ENCODE measurements around the gene RPL13A. TPM values are rescaled to one million over a fixed set of nuclear protein-coding genes. Genes with fewer than 3 reads are reported as not detected.

RPL13A gene
- total and polyA plus RNA-seq, 2 experiments from 2014 or later: 2,105 to 2,412 TPM

DNA sequence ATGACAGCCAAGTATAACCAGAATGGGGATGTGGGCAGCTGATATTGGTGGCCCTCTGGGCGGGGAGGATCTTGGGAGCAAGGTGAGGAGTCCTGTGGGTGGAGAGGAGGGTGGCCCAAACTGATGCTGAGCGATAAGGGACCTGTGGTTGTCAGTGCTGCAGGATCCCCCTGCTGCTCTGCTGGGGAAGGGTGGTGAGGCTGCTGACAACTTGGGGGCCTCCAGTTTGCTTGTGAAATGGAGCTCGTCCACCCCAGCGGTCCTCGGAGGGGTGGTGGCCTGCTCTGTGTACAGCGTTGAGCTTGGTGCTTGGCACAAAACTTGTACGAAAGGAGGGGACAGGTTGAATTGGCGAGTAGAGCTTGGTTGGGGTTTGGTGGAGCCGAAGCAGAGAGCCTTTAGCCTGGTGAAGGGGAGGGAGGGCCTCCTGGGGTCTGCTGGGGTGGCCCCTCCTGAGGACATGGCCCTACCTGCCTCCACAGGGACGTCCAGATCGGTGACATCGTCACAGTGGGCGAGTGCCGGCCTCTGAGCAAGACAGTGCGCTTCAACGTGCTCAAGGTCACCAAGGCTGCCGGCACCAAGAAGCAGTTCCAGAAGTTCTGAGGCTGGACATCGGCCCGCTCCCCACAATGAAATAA is 11.7 kb downstream of the RPL13A start:
- H3K36me3 ChIP-seq (ENCODE audit: insufficient read depth): peaks cover 24% of the 10 kb centered on the region
- peaks cover 44% of the 10 kb centered on the region for H3K36me3 Mint-ChIP-seq (ENCODE audit: low read depth)

More for the DNA sequence above, 11.7 kb downstream of the RPL13A start:
- peaks cover 6% of the 10 kb centered on the region; the same call in 1 of the 3 replicates for H3K9me3 Mint-ChIP-seq
- Histone ChIP-seq H3K4me1 (ENCODE audit: insufficient read depth) (peaks cover 49% of the 10 kb centered on the region), H3F3A (replicated peaks; ENCODE audit: low read depth) (peaks cover 54% of the 10 kb centered on the region), H3K79me2 (replicated peaks; ENCODE audit: insufficient read depth) (peaks cover 26% of the 10 kb centered on the region), H4K20me1 (replicated peaks; ENCODE audit: insufficient read depth) (peaks cover 19% of the 10 kb centered on the region), H3K4me2 (peak overlapping the region; percentile 100), H3K9me2 (ENCODE audit: insufficient read depth) (no peaks in the 10 kb centered on the region), H3K27ac (ENCODE audit: low read depth) (peak overlapping the region; percentile 99), H3K4me3 (peak overlapping the region; percentile 100), H2AFZ (no peak overlapping the region), H3K27me3 (ENCODE audit: insufficient read depth) (no peaks in the 10 kb centered on the region)
- TF ChIP-seq, protein P1, sequence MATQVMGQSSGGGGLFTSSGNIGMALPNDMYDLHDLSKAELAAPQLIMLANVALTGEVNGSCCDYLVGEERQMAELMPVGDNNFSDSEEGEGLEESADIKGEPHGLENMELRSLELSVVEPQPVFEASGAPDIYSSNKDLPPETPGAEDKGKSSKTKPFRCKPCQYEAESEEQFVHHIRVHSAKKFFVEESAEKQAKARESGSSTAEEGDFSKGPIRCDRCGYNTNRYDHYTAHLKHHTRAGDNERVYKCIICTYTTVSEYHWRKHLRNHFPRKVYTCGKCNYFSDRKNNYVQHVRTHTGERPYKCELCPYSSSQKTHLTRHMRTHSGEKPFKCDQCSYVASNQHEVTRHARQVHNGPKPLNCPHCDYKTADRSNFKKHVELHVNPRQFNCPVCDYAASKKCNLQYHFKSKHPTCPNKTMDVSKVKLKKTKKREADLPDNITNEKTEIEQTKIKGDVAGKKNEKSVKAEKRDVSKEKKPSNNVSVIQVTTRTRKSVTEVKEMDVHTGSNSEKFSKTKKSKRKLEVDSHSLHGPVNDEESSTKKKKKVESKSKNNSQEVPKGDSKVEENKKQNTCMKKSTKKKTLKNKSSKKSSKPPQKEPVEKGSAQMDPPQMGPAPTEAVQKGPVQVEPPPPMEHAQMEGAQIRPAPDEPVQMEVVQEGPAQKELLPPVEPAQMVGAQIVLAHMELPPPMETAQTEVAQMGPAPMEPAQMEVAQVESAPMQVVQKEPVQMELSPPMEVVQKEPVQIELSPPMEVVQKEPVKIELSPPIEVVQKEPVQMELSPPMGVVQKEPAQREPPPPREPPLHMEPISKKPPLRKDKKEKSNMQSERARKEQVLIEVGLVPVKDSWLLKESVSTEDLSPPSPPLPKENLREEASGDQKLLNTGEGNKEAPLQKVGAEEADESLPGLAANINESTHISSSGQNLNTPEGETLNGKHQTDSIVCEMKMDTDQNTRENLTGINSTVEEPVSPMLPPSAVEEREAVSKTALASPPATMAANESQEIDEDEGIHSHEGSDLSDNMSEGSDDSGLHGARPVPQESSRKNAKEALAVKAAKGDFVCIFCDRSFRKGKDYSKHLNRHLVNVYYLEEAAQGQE (IDR thresholded peaks at IDR 0.05; ENCODE audit: unreplicated experiment): no peak
- TF ChIP-seq STAT1 (IDR thresholded peaks at IDR 0.05; ENCODE audit: unreplicated experiment): no peak
- TF ChIP-seq ZNF331 (CRISPR knock-in tag; IDR thresholded peaks at IDR 0.05; ENCODE audit: low read depth): no peak
- TF ChIP-seq EZH2phosphoT487 (IDR thresholded peaks at IDR 0.05; ENCODE audit: unreplicated experiment): no peak
- TF ChIP-seq CREB1 (CRISPR knock-in tag; IDR thresholded peaks at IDR 0.05; ENCODE audit: low read depth): no peak
- TF ChIP-seq, protein P2, sequence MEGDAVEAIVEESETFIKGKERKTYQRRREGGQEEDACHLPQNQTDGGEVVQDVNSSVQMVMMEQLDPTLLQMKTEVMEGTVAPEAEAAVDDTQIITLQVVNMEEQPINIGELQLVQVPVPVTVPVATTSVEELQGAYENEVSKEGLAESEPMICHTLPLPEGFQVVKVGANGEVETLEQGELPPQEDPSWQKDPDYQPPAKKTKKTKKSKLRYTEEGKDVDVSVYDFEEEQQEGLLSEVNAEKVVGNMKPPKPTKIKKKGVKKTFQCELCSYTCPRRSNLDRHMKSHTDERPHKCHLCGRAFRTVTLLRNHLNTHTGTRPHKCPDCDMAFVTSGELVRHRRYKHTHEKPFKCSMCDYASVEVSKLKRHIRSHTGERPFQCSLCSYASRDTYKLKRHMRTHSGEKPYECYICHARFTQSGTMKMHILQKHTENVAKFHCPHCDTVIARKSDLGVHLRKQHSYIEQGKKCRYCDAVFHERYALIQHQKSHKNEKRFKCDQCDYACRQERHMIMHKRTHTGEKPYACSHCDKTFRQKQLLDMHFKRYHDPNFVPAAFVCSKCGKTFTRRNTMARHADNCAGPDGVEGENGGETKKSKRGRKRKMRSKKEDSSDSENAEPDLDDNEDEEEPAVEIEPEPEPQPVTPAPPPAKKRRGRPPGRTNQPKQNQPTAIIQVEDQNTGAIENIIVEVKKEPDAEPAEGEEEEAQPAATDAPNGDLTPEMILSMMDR (conservative IDR thresholded peaks at IDR 0.05; ENCODE audit: low read depth in 2 of 2): no peak
- no peak for TF ChIP-seq EZH2 (IDR thresholded peaks at IDR 0.05; ENCODE audit: low read depth, unreplicated experiment)
- TF ChIP-seq, protein P3, sequence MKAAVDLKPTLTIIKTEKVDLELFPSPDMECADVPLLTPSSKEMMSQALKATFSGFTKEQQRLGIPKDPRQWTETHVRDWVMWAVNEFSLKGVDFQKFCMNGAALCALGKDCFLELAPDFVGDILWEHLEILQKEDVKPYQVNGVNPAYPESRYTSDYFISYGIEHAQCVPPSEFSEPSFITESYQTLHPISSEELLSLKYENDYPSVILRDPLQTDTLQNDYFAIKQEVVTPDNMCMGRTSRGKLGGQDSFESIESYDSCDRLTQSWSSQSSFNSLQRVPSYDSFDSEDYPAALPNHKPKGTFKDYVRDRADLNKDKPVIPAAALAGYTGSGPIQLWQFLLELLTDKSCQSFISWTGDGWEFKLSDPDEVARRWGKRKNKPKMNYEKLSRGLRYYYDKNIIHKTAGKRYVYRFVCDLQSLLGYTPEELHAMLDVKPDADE (IDR thresholded peaks at IDR 0.05): no peak
- TF ChIP-seq POLR2AphosphoS5 (IDR thresholded peaks at IDR 0.05; ENCODE audit: low read depth): no peak
- TF ChIP-seq, protein P4, sequence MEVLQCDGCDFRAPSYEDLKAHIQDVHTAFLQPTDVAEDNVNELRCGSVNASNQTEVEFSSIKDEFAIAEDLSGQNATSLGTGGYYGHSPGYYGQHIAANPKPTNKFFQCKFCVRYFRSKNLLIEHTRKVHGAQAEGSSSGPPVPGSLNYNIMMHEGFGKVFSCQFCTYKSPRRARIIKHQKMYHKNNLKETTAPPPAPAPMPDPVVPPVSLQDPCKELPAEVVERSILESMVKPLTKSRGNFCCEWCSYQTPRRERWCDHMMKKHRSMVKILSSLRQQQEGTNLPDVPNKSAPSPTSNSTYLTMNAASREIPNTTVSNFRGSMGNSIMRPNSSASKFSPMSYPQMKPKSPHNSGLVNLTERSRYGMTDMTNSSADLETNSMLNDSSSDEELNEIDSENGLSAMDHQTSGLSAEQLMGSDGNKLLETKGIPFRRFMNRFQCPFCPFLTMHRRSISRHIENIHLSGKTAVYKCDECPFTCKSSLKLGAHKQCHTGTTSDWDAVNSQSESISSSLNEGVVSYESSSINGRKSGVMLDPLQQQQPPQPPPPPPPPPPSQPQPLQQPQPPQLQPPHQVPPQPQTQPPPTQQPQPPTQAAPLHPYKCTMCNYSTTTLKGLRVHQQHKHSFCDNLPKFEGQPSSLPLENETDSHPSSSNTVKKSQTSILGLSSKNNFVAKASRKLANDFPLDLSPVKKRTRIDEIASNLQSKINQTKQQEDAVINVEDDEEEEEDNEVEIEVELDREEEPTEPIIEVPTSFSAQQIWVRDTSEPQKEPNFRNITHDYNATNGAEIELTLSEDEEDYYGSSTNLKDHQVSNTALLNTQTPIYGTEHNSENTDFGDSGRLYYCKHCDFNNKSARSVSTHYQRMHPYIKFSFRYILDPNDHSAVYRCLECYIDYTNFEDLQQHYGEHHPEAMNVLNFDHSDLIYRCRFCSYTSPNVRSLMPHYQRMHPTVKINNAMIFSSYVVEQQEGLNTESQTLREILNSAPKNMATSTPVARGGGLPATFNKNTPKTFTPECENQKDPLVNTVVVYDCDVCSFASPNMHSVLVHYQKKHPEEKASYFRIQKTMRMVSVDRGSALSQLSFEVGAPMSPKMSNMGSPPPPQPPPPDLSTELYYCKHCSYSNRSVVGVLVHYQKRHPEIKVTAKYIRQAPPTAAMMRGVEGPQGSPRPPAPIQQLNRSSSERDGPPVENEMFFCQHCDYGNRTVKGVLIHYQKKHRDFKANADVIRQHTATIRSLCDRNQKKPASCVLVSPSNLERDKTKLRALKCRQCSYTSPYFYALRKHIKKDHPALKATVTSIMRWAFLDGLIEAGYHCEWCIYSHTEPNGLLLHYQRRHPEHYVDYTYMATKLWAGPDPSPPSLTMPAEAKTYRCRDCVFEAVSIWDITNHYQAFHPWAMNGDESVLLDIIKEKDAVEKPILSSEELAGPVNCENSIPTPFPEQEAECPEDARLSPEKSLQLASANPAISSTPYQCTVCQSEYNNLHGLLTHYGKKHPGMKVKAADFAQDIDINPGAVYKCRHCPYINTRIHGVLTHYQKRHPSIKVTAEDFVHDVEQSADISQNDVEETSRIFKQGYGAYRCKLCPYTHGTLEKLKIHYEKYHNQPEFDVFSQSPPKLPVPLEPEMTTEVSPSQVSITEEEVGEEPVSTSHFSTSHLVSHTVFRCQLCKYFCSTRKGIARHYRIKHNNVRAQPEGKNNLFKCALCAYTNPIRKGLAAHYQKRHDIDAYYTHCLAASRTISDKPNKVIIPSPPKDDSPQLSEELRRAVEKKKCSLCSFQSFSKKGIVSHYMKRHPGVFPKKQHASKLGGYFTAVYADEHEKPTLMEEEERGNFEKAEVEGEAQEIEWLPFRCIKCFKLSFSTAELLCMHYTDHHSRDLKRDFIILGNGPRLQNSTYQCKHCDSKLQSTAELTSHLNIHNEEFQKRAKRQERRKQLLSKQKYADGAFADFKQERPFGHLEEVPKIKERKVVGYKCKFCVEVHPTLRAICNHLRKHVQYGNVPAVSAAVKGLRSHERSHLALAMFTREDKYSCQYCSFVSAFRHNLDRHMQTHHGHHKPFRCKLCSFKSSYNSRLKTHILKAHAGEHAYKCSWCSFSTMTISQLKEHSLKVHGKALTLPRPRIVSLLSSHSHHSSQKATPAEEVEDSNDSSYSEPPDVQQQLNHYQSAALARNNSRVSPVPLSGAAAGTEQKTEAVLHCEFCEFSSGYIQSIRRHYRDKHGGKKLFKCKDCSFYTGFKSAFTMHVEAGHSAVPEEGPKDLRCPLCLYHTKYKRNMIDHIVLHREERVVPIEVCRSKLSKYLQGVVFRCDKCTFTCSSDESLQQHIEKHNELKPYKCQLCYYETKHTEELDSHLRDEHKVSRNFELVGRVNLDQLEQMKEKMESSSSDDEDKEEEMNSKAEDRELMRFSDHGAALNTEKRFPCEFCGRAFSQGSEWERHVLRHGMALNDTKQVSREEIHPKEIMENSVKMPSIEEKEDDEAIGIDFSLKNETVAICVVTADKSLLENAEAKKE (CRISPR knock-in tag; IDR thresholded peaks at IDR 0.05): no peak
- no peak for TF ChIP-seq NANOG (IDR thresholded peaks at IDR 0.05; ENCODE audit: borderline replicate concordance)
- TF ChIP-seq JUNB (IDR thresholded peaks at IDR 0.05; ENCODE audit: unreplicated experiment): no peak
- DNase-seq (ENCODE audit: low spot score): no peak
- H3K4me3 Mint-ChIP-seq: peak overlapping the region; percentile 94
- peak overlapping the region; percentile 76 for H3K27ac Mint-ChIP-seq
- peaks cover 34% of the 10 kb centered on the region for H3K4me1 Mint-ChIP-seq
- H3K27me3 Mint-ChIP-seq (ENCODE audit: insufficient read depth, low read depth, poor library complexity): peaks cover 45% of the 10 kb centered on the region
- ATAC-seq: no peak

Measured in GM23338 (cell line).